Breast epithelium (tissue), 3 donors: ENCODE data around the gene IFITM1.

ENCODE experiments used
- POLR2AphosphoS5 ChIP-seq, 3 donors: sonication (generic); formaldehyde crosslinking; IDR thresholded peaks; one replicate each; pipeline ENCODE4 v1.6.1; 2017; ENCODE audit warnings: antibody characterized with exemption in 3 of 3
- TF ChIP-seq, protein P1 (sequence below), 3 donors: fragments of 450-650 bp; IDR thresholded peaks; one replicate each; pipeline ENCODE4 v1.5.1; 2016 to 2017; ENCODE audit warnings: antibody characterized with exemption in 3 of 3, mild to moderate bottlenecking in 3 of 3, moderate library complexity in 3 of 3

- TF ChIP-seq, protein P1, sequence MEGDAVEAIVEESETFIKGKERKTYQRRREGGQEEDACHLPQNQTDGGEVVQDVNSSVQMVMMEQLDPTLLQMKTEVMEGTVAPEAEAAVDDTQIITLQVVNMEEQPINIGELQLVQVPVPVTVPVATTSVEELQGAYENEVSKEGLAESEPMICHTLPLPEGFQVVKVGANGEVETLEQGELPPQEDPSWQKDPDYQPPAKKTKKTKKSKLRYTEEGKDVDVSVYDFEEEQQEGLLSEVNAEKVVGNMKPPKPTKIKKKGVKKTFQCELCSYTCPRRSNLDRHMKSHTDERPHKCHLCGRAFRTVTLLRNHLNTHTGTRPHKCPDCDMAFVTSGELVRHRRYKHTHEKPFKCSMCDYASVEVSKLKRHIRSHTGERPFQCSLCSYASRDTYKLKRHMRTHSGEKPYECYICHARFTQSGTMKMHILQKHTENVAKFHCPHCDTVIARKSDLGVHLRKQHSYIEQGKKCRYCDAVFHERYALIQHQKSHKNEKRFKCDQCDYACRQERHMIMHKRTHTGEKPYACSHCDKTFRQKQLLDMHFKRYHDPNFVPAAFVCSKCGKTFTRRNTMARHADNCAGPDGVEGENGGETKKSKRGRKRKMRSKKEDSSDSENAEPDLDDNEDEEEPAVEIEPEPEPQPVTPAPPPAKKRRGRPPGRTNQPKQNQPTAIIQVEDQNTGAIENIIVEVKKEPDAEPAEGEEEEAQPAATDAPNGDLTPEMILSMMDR (IDR thresholded peaks at IDR 0.05), result no peak
- no peak for TF ChIP-seq POLR2AphosphoS5 (IDR thresholded peaks at IDR 0.05)
These were observed 30.3 kb upstream of the IFITM1 start for GRCh38 chr11:283405-284104.
